Frontal cortex (tissue), 4 donors: ENCODE measurements around the gene SDCBP2. TPM values are rescaled to one million over a fixed set of nuclear protein-coding genes. Genes with fewer than 3 reads are reported as not detected.

Experiments used
- DNase-seq, 2 donors: peaks; one replicate each; pipeline ENCODE4 v3.0.0; 2012; ENCODE audit warnings: low spot score in 2 of 2
- FAIRE-seq: peaks from 2 replicates; lab custom pipeline; 2012; peaks lifted over from hg19 to GRCh38; lab: Jason Lieb, UNC
- total RNA-seq: library from RNA; depleted of rRNA; stranded (reverse); fragments of >200 nt; gene quantifications from one replicate; pipeline ENCODE4 v1.2.3, GENCODE V29; 2014
- donor health status: control.
- donor health status: control.
- donor health status: control.

The SDCBP2 gene
- total RNA-seq, 1 donor from 2014 or later, result 3.3 TPM

DNA sequence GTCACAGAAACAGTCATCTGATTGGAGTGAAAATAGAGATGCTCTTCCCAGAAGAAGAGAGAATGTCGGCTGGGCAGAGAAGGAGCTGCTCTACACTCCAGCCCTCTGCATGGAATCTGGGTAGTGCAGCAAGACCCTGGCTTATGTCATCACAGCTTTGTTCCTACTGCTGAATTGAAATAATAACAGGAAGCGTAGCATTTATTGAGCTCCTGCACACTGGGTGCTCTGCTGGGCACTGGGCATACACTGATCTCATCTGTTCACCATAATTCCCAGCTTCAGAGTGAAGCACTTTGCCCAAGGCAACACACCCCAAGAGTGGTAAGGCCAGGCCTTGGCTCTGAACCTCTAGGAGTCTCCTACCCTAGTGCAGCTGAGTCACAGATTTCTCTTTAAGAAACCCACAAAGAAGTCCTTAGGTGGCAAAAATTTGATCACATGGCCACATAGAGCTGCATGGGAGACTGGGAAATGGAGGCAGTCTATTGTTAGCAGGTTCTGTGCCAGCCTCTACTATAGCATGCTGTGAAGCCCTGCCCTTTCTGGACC, 3.9 kb upstream of the SDCBP2 start:
- DNase-seq, result no peak
- FAIRE-seq, result no peak

DNA sequence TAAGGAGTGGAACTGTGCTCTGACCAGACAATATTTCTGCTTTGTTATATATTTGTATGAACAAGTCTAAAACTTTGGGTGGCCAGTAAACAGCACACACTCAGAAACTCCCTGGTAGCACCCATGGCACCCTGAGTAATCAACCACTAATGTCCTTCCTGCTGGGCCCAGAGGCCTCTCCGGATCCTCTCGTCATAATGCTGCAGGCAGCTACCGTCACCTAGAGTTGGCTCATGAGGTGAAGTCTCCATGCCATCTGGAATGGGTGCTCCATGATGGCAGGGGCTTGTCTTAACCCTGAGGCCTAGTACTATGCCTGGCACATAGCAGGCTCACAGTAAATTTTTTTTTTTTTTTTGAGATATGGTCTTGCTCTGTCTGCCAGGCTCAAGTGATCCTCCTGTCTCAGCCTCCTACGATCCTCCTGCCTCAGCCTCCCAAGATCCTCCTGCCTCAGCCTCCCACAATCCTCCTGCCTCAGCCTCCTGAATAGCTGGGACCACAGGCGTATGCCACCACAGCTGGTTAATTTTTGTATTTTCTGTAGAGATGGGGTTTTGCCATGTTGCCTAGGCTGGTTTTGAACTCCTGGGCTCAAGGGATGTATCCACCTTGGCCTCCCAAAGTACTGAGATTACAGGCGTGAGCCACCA, 3.0 kb upstream of the SDCBP2 start:
- DNase-seq (no peak), FAIRE-seq (no peak)

DNA sequence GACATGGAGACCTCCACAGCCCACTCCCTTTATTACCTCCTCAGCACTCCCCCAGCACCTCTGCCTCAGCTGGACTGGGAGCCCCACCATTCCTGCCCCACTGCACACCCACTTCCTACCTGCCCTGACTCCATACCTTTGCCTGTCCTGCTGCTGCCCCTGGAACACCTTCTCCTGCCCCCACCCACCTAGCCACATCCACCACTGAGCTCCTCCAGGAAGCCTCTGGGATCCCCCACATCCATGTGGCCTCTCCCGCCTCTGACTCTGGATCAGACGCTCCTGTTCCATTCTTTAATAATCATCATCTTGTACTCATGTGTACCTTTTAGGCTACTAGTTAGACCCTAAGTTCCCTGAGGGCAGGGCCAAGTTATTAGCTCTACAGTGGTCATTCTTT, 2.2 kb upstream of the SDCBP2 start:
- FAIRE-seq, result no peak
- no peak for DNase-seq

DNA sequence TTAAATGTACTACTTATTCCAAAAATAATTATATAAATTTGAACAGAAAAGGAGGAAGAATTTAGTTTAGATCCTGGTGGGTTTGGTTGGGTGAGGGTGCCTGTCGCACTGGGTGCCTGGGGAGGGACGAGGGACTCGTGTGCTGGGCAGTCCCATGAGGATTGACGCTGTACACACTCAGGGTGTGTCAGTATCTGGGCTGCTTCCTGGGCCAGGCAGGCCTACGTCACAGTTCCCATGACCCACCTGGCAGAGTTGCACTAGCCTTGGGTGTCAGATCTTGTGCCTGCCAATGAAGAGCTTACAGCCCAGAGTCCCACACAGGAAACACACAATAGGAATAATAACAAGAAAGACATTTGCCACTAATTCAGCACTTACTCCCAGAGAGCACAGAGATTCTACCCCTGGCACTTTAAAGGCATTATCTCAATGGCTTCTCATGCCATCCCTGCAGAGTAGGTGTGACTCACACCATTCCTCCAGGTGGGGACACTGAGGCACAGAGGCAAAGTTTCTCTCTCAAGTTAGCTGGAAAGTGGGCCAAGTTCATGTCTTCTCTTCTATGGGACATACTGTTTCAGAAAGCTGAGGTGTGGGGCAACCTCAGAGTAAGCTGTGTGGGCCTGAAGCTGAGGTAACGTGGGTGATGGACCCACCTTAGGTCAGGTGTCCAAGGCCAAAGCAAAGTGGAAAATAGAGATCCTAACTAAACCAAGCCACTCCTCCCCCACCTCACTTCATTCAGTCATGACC, 1.3 kb upstream of the SDCBP2 start:
- FAIRE-seq (no peak), DNase-seq (no peak)

DNA sequence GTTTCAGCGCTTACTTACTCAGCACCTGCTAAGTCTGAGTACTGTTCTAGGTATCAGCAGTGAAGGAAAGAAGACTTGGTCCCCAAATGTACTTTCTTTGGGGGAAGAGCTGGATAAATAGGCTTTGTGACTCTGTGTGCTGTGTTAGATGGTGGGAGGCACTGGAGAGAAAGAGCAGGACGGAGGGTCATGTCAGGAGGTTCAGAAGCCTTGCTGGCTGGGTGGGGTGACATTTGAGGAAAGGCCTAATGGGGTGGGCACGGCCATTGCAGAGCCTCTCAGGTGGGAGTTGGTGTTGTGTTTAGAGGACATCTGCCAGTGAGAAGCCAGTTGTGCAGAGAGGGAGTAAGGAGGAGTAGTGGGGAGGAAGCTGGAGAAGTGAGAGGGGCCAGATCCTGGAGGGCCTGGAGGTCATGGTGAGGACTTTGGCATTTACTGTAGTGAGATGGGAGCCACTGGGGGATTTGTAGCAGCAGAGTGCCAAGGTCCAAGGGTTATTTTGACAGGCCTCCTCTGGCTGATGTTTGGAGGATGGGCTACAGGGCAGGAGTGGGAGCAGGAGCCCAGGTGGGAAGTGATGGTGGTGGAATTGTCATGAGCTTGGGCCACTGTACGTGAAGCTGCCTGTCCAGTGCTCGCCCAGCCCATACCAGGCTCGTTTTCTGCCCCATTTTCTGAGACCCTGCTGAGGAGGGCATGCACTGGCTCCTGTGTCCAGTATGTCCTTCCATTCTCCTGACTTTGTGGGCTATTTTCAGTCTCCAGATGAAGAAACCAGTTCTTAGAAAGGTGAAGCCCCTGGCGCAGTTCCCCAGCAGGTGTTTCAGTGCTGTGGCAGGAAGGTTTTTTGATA, 886 bp downstream of the SDCBP2 start:
- FAIRE-seq, result no peak
- no peak for DNase-seq

DNA sequence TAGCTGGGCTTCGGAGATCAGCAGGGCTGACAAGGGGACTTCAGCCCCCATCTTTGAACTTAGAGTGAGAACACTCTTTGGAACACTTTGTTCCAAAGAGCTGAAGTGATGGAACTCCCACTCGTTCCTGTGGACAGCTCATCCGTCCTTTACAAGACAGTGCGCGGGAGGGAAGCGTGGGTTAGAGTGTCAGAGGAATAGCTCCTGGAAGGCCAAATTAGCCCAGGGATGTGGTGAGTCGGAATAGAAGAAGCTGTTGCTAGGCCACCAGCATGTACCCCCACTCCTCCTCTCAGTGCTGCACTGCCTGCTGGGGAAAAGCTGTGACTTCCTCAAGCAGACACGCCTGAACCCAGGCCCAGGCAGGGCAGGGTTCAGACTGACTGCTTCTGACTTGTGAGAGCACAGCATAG, 1.7 kb downstream of the SDCBP2 start:
- DNase-seq, result no peak
- no peak for FAIRE-seq

DNA sequence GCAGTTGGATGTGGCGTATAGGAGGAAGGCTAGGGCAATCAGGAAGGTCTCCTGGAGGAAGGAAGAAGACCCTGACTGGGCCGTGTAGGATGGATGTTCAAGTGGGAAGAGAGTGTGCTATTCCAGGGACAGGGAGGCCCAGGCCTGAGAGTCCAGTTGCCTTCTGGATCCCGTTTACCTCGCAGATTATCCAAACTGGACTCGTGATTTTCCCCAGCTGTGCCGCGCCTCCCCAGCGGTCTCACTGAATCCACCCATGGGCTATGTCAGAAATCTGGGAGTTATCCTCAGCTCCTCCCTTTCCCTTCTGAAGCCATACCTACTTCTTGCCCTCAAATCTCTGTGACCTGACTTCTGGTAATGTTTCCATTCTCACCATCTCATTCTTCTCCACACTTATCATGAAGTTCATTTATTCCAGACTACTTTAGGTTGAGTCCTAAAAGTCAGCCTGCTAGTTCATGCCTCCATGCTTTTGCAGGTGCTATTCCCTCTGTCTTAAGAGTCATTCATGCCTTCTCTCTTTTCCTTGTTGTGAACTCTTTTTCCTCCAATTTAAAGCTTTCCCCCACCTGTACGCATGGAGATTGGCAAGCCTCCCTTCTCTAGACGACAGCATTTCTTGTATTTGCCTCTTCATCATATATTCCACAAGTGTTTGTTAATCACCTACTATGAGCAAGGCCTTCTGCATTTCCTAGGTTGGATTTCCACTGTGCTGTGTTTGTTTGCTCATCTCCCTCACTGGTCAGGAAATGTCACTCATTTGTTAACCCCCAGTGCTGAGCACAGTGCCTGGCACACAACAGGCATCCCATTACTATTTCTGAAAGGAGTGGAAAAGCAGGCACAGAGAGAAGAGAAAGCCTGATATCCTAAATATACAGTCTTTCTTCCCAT, 2.7 kb downstream of the SDCBP2 start:
- FAIRE-seq, result no peak
- DNase-seq, result no peak

DNA sequence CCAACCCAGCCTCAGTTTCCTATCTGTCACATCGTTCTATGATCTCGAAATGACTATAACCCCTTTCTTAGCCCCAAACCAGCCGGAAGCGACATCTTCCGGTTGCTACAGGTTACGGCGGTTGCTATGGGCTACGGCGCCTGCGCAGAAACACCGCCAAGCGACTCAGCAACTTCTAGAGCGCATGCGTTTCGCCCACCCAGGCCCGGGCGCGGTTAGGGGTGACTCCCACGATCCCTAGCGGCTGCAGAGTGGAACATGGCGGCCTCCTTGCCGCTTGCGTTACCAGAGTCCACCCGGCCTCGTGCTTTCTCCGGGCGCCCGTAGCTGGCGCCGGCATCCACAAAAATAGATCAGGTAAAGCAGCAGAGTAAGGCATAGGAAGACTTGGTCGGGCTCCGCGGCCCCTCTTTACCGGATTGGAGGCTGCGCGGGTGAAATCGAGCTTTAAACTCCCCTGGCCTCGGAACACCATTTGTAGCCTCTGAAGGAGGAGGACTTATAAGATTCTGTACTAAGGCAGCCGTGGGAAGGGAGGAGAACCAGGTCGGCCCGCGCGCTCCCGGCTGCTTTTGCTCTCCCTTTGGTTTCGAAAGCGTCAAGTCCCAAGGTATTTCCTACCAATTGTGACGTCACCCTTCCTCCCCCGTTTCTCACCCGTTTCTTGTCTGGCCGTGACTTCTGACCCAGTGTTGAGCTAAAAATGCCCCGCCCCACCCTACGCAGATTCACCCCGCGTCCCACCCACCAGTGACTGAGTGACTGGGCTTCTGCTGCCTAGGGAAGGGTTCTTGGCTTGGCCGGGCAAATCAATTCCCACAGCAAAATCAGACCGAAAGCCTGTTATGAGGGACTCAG, 3.5 kb downstream of the SDCBP2 start:
- peak; percentile 82 to 92 for DNase-seq
- FAIRE-seq, result peak; percentile 39

DNA sequence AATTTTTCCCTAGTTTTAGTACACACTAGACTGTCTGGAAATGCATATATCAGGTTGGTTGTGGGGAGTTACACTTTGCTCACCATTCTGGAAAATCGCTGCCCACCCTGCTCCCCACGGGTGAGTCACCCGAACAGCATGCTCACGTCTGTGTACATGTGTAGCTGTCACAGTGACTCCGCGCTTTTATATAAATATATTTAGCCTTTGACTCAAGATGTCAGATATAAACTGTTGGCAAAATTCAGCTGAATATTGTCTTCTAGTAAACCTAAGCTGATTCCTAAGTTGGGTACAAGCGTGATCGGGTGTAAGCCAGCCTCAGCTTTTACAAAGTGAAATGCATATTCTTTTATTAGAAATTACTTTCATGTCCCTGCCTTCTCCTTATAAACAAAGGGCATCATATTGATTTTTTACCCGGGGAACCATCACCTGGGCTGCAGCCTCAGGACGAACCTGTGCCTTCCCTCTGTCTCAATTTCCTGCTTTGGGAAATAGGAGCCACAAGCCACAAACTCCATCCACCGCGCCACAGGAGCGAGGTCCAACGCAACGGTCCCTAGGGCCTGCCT, 4.3 kb downstream of the SDCBP2 start:
- FAIRE-seq, result no peak
- no peak for DNase-seq

DNA sequence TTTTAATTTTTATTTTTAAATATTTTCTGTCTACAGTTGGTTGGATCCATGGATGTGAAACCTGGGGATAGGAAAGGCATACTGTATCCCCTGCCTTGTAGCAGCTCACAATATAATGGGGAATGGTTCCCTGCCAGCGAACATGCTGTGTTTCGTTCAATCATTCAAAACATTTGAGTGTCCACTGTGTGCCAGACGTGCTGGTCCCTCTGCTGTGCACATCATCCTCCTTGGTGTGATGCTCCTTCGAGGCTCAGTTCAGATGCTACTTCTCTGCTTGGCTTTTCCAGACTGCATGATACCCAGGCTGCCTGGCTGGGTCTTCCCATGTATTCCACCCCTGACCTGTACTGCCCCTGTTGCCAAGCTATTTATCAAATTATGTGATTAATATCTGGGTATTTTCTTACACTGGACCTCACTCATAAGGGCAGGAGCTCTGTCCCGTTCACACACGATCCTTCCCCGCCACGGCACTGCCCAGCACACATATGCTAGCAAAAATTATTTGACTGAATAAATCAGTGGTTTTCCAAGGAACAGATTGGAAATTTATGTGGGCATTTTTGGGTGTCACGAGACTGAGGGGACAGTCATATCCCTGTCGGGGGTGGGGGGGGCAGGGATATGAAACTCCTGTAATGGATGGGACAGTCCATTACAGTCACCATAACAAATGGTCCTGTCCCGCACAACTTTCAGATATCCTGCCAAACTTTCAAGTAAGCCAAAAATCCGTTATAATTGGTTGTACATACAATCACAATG, 4.9 kb downstream of the SDCBP2 start:
- no peak for FAIRE-seq
- no peak for DNase-seq

DNA sequence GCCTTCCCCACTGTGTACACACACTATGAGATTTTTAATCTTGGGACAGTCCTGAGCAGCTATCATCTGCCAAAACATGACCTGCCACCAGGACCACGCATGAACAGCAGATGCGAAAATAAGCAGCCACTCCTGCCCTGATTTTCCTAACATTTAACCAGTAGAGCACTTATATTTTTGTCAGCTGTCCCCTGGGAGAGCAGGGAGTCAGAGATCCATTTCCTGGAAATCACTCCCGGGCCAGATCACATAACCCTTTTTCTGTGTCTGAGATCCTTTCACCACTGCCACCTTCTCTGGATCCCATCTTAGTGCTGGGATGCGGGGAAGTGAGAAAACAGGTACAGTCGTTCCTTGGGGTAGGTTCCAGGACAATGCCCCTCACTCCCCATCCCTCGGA, 5.7 kb downstream of the SDCBP2 start:
- FAIRE-seq, result no peak
- no peak for DNase-seq

DNA sequence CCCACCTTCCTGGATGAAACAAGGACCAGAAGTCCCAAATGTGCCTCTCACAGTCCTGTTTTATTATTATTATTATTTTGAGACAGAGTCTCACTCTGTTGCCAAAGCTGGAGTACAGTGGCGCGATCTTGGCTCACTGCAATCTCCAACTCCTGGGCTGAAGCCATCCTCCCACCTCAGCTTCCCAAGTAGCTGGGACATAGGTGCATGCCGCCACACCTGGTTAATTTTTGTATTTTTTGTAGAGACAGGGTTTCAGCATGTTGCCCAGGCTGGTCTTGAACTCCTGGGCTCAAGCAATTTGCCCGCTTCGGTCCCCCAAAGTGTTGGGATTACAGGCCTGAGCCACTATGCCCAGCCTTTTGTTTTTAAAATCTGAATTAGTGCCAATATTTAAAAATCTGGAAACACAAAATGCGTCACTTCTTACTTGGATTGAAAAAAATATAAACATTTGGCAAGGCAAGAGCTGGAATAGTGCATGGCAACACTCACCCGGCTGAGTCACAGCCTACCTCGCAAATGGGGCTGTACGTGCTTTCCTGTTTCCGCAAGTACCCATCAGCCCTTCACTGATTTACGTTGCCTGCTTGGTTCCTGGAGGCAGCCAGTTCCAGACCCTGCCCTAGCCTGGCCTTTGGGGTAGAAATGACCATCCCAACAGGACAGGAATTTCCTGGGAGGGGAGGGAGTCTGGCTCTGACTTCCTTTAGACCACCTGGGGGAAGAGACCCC, 6.3 kb downstream of the SDCBP2 start:
- DNase-seq (no peak), FAIRE-seq (no peak)

DNA sequence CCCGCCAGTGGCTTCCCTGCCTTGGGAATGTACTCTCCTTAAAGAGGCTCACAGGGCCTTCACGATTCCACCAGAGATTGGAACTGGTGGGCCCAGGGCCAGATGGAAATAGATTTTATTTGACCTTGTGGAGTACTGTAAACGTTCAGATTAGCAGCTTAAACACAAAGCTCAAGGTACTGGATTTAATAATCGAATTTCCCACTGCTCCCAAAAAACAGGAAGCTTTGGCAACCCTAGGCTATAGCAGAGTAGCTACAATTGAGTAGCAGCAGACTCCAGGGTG, 7.3 kb downstream of the SDCBP2 start:
- no peak for DNase-seq
- no peak for FAIRE-seq

DNA sequence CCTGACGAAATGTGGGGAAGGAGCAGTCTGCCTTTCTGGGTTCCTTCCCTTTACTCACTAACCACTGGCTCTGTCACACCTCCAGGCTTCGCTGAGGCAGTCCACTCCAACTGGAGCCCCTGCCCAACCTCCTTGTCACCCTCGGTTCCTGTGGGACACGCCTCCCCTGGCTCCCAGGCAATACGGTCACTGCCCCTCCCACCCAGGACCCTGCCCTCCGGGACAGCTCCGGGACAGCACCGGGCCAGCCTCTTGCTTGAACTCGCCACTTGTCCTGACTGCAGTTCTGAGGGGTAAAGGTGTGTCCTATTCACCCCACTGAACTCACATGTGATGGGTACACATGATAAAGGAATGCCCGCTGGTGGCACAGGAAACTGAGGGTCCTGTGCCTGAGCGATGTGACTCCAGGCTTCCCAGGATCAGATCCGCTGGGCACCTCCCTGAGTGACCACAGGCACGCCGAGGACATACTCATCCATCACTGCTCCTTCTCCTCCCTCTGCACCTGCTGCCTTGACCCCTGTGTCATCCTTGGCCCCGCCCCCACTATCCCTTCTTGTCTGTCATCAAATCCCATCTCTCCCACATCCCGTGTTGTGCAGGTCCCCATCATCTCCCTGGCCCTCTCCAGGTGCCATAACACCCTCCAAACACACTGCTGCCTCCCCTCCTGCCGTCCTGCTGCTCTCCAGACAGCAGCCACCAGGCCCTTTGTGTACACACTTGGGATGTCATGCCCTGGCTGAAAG, 7.9 kb downstream of the SDCBP2 start:
- DNase-seq (no peak), FAIRE-seq (no peak)

DNA sequence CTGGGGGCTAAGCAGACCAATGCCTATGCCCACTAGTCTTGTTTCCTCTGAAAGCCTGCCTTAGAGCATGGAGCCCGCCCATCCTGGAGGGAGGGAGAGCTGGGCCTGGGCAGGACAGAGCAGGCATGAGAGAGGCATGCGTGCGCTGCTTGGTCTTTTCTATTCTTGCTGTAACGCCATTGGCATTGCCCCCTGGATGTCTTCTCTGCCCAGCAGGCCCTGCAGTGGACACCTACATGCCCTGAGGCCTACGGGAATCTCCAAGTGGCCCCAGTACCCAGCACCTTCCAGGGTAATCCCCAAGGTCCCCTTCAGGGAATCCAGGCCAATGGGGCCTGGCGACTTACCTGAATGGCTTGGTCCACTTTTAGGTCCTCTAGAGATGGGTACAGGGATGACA, 8.9 kb downstream of the SDCBP2 start:
- DNase-seq, result no peak
- FAIRE-seq, result no peak

DNA sequence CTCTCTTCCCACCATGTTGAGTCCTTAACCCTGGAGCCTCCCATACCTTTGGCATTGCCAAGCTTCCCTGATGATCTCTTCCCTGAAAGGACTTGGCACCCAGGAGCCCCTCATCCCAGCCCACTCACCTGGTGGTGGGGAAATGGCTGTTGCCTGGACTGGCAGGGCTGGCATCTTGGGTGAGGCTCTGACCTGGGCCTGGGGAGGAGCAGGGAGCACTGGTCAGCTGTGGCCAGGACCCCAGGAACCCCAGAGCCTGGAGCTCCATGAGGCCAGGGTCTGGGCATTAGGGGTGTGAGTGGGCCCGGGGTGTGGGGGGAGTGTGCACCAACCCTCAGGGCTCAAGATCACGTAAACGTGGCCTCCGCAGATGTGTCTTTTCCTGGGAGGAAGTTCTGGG, 9.5 kb downstream of the SDCBP2 start:
- FAIRE-seq (no peak), DNase-seq (no peak)
